ENCODE measurements around the gene CAMK1.

CAMK1 gene

GRCh38 chr3:9721015-9721699 is 48.6 kb downstream of the CAMK1 start:
- H3K4me3 ChIP-seq (ENCODE audit: low read length), result no peak overlapping the region
- H3K9me3 ChIP-seq (ENCODE audit: insufficient read depth, low read depth, low read length), result no peaks in the 10 kb centered on the region
- no peak overlapping the region for H3K27ac ChIP-seq (ENCODE audit: low read depth, low read length)
- H3K9ac ChIP-seq (ENCODE audit: low read depth, low read length), result no peak overlapping the region
- no peaks in the 10 kb centered on the region; the same call in 1 of the 2 replicates for H3K4me1 ChIP-seq (ENCODE audit: insufficient read depth, low read length)
- H3K36me3 ChIP-seq (ENCODE audit: insufficient read depth, low read length), result no peaks in the 10 kb centered on the region
- 59% methylated on average over 7 of the region's 7 CpGs for WGBS
- H3K27me3 ChIP-seq (ENCODE audit: insufficient read depth, low read length), result no peaks in the 10 kb centered on the region

- Histone ChIP-seq H3K9ac (ENCODE audit: low read depth, low read length) (no peak overlapping the region), H3K36me3 (ENCODE audit: insufficient read depth, low read length) (no peaks in the 10 kb centered on the region), H3K9me3 (ENCODE audit: insufficient read depth, low read depth, low read length) (no peaks in the 10 kb centered on the region), H3K4me3 (ENCODE audit: low read length) (no peak overlapping the region), H3K27me3 (ENCODE audit: insufficient read depth, low read length) (no peaks in the 10 kb centered on the region), H3K27ac (ENCODE audit: low read depth, low read length) (no peak overlapping the region), H3K4me1 (ENCODE audit: insufficient read depth, low read length) (no peaks in the 10 kb centered on the region)
- WGBS, result 66% methylated on average over 4 of the region's 4 CpGs
These were observed 51.6 kb downstream of the CAMK1 start for GRCh38 chr3:9718118-9718517.

- H3K27ac ChIP-seq (ENCODE audit: low read depth, low read length), result no peak overlapping the region
- no peaks in the 10 kb centered on the region for H3K36me3 ChIP-seq (ENCODE audit: insufficient read depth, low read length)
- H3K9me3 ChIP-seq (ENCODE audit: insufficient read depth, low read depth, low read length), result no peaks in the 10 kb centered on the region
- 76% methylated on average over 1 of the region's 1 CpG for WGBS
- H3K4me3 ChIP-seq (ENCODE audit: low read length), result no peak overlapping the region
- H3K27me3 ChIP-seq (ENCODE audit: insufficient read depth, low read length), result peaks cover 4% of the 10 kb centered on the region; the same call in 1 of the 2 replicates
- H3K4me1 ChIP-seq (ENCODE audit: insufficient read depth, low read length), result no peaks in the 10 kb centered on the region
- H3K9ac ChIP-seq (ENCODE audit: low read depth, low read length), result no peak overlapping the region
These were observed 52.2 kb downstream of the CAMK1 start for GRCh38 chr3:9717563-9717962.

DNA sequence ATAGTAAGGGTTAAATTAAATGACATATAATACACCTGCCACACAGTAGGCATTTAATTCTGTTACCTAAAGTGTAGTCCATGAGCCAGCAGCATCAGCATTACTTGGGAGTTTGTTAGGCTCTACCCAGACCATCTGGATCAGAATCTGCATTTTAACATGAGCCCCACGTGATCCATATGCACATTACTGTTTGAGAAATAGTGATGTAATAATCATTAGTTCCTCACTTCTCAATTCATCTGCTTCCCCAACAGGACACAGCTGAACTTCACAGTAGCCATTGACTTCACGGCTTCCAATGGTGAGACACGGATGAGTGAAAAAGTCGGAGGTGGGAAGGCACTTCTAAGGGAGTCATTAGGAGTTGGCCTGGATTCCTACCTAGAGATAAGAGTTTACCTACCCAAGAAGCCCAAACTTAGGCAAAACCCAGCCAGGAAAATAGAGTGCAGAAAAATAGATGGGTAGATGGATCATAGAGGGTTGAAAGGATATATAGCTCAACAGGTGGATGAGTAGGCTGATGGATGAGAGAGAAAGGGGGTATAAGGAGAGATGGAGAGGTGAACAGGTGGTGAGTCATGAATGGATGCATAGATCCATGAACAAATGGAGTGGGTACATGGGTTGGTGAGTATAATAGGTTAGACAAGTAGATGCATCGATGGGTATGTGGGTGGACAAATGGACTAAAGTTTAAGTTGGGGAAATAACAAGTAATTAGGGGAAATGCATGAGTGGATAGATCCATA is 52.8 kb downstream of the CAMK1 start:
- Histone ChIP-seq H3K27ac (ENCODE audit: low read depth, low read length) (no peak overlapping the region), H3K4me1 (ENCODE audit: insufficient read depth, low read length) (no peaks in the 10 kb centered on the region), H3K36me3 (ENCODE audit: insufficient read depth, low read length) (no peaks in the 10 kb centered on the region), H3K27me3 (ENCODE audit: insufficient read depth, low read length) (peaks cover 8% of the 10 kb centered on the region; the same call in 1 of the 2 replicates), H3K9ac (ENCODE audit: low read depth, low read length) (no peak overlapping the region), H3K9me3 (ENCODE audit: insufficient read depth, low read depth, low read length) (no peaks in the 10 kb centered on the region), H3K4me3 (ENCODE audit: low read length) (no peak overlapping the region)
- 87% methylated on average over 4 of the region's 5 CpGs for WGBS

DNA sequence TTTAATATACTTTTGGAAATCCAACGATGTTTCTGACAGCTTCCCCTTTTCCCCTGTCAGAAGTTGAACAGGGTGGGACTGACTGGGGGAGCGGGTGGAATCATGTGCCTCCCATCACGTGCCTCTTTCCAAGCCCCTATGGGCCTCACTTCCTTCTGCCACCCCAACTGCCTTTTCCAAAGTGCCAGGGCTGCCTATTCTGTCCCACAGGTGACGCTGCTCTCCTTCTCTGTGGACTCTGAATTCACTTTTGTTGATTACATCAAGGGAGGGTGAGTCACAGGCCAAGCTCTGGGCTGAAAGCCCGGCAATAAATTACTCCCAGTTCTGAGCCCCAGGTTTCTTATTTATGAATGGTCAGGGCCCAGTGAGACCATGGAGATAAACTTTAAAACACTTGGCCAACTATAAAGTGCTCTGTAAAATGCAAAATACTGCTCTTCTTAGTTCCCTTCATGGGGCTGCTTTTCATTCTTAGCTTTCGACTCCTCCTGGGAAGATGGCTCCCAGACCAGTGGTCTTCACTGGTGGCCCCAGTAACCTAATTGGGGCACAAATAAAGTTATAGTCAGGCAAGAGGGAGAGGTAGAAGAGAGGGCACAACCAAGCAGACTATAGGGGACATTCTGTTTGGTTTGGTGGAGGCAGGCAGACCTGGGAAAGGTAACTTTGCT is 53.8 kb downstream of the CAMK1 start:
- H3K9me3 ChIP-seq (ENCODE audit: insufficient read depth, low read depth, low read length), result no peaks in the 10 kb centered on the region
- no peaks in the 10 kb centered on the region for H3K4me1 ChIP-seq (ENCODE audit: insufficient read depth, low read length)
- H3K9ac ChIP-seq (ENCODE audit: low read depth, low read length), result no peak overlapping the region
- no peak overlapping the region for H3K4me3 ChIP-seq (ENCODE audit: low read length)
- no peak overlapping the region for H3K27ac ChIP-seq (ENCODE audit: low read depth, low read length)
- peaks cover 10% of the 10 kb centered on the region; the same call in 1 of the 2 replicates for H3K27me3 ChIP-seq (ENCODE audit: insufficient read depth, low read length)
- H3K36me3 ChIP-seq (ENCODE audit: insufficient read depth, low read length), result no peaks in the 10 kb centered on the region
- 64% methylated on average over 6 of the region's 6 CpGs for WGBS

DNA sequence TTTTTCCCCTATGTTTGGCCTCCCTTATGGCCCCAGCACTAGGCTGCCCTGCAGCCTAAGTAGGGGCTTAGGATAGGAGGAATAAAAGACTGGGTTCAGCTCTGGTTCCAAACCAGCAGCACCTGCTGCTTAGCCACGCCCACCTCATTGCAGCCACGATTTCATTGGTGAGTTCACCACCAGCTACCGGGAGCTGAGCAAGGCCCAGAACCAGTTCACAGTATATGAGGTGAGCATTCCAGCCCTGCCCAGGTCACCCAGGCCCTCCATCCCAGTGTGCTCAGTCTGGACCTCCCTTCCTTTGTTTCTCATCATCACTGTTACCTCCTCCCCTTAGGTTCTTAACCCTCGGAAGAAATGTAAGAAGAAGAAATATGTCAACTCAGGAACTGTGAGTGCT is 54.6 kb downstream of the CAMK1 start:
- Histone ChIP-seq H3K27ac (ENCODE audit: low read depth, low read length) (no peak overlapping the region), H3K4me1 (ENCODE audit: insufficient read depth, low read length) (no peaks in the 10 kb centered on the region), H3K9ac (ENCODE audit: low read depth, low read length) (no peak overlapping the region), H3K27me3 (ENCODE audit: insufficient read depth, low read length) (peaks cover 10% of the 10 kb centered on the region; the same call in 1 of the 2 replicates), H3K9me3 (ENCODE audit: insufficient read depth, low read depth, low read length) (no peaks in the 10 kb centered on the region), H3K4me3 (ENCODE audit: low read length) (no peak overlapping the region), H3K36me3 (ENCODE audit: insufficient read depth, low read length) (no peaks in the 10 kb centered on the region)
- WGBS, result 45% methylated on average over 4 of the region's 4 CpGs

DNA sequence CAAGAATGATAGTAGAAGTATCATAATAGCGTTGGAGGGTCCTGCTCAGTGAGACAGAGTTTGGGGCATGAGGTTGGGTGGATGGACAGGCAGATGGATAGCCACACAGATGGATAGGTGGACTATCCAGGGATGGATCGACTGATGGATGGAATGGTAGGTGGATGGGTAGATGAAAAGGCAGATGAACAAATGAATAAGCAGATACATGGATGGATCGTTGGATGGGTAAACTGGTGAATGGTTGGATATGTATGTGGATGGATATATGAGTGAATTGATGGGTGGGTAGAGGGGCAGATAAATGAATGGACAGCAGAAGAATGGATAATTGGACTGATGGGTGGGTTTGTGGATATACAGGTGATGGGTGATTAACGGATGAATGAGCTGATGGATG is 56.6 kb downstream of the CAMK1 start:
- H3K27me3 ChIP-seq (ENCODE audit: insufficient read depth, low read length), result peaks cover 10% of the 10 kb centered on the region; the same call in 1 of the 2 replicates
- no peaks in the 10 kb centered on the region for H3K4me1 ChIP-seq (ENCODE audit: insufficient read depth, low read length)

GRCh38 chr3:9712415-9712814 is 57.3 kb downstream of the CAMK1 start:
- H3K27me3 ChIP-seq (ENCODE audit: insufficient read depth, low read length), result peaks cover 10% of the 10 kb centered on the region; the same call in 1 of the 2 replicates
- 96% methylated on average over 2 of the region's 2 CpGs for WGBS
- no peak overlapping the region for H3K9ac ChIP-seq (ENCODE audit: low read depth, low read length)
- no peak overlapping the region for H3K27ac ChIP-seq (ENCODE audit: low read depth, low read length)
- no peaks in the 10 kb centered on the region for H3K4me1 ChIP-seq (ENCODE audit: insufficient read depth, low read length)
- no peaks in the 10 kb centered on the region for H3K36me3 ChIP-seq (ENCODE audit: insufficient read depth, low read length)
- H3K4me3 ChIP-seq (ENCODE audit: low read length), result no peak overlapping the region
- H3K9me3 ChIP-seq (ENCODE audit: insufficient read depth, low read depth, low read length), result no peaks in the 10 kb centered on the region

More for the DNA sequence above, 56.6 kb downstream of the CAMK1 start:
- no peak overlapping the region for H3K9ac ChIP-seq (ENCODE audit: low read depth, low read length)
- 86% methylated on average over 4 of the region's 4 CpGs for WGBS
- no peaks in the 10 kb centered on the region for H3K36me3 ChIP-seq (ENCODE audit: insufficient read depth, low read length)
- no peak overlapping the region for H3K27ac ChIP-seq (ENCODE audit: low read depth, low read length)
- no peak overlapping the region for H3K4me3 ChIP-seq (ENCODE audit: low read length)
- no peaks in the 10 kb centered on the region for H3K9me3 ChIP-seq (ENCODE audit: insufficient read depth, low read depth, low read length)

- Histone ChIP-seq H3K9ac (ENCODE audit: low read depth, low read length) (no peak overlapping the region), H3K9me3 (ENCODE audit: insufficient read depth, low read depth, low read length) (no peaks in the 10 kb centered on the region), H3K4me3 (ENCODE audit: low read length) (no peak overlapping the region), H3K4me1 (ENCODE audit: insufficient read depth, low read length) (no peaks in the 10 kb centered on the region), H3K36me3 (ENCODE audit: insufficient read depth, low read length) (no peaks in the 10 kb centered on the region), H3K27me3 (ENCODE audit: insufficient read depth, low read length) (peaks cover 17% of the 10 kb centered on the region), H3K27ac (ENCODE audit: low read depth, low read length) (no peak overlapping the region)
- 76% methylated on average over 3 of the region's 3 CpGs for WGBS
These were observed 59.5 kb downstream of the CAMK1 start for GRCh38 chr3:9710174-9710739.

Data from HUES64 (cell line).